ENCODE data around the gene ZPLD1. TPM values are rescaled to one million over a fixed set of nuclear protein-coding genes. Genes with fewer than 3 reads are reported as not detected.

The ZPLD1 gene
- total RNA-seq, 1 experiment from 2014 or later = 0.15 TPM

DNA sequence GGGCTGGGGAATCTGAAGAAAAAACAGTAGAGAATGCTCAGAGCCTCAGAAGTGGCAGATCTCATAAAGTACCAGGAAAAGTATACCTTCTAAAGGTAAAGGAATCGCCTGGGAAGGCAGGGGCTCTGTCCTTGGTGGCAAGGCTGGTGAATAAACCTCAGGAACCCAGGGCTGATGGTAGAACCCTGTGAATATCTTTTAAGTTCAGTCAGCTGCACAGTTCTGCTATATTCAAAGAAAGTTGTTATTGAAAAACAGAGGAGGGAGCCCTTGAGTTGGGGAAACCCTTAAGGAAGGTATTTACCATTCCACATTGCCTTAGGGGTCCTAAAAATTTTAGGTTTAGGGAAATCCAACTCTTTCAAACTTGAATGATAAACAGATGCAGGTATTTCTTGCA lies 31.2 kb downstream of the ZPLD1 start:
- intact Hi-C loops (cut with micrococcal nuclease) = loop anchor here (1.0 to 5.0 kb wide), 4 partner anchors 63 to 659 kb away; no protein-coding TSS in a partner anchor
- TF ChIP-seq, protein P1, sequence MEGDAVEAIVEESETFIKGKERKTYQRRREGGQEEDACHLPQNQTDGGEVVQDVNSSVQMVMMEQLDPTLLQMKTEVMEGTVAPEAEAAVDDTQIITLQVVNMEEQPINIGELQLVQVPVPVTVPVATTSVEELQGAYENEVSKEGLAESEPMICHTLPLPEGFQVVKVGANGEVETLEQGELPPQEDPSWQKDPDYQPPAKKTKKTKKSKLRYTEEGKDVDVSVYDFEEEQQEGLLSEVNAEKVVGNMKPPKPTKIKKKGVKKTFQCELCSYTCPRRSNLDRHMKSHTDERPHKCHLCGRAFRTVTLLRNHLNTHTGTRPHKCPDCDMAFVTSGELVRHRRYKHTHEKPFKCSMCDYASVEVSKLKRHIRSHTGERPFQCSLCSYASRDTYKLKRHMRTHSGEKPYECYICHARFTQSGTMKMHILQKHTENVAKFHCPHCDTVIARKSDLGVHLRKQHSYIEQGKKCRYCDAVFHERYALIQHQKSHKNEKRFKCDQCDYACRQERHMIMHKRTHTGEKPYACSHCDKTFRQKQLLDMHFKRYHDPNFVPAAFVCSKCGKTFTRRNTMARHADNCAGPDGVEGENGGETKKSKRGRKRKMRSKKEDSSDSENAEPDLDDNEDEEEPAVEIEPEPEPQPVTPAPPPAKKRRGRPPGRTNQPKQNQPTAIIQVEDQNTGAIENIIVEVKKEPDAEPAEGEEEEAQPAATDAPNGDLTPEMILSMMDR (conservative IDR thresholded peaks at IDR 0.05; ENCODE audit: low read depth, low read length) = peak; percentile 66
- TF ChIP-seq EZH2phosphoT487 (IDR thresholded peaks at IDR 0.05; ENCODE audit: borderline replicate concordance, low read length) = no peak
- CTCF ChIA-PET = interaction anchor here (1.0 to 1.8 kb wide), 2 partner anchors 71 to 237 kb away, joined by 3 to 5 read pairs; no protein-coding TSS in a partner anchor

DNA sequence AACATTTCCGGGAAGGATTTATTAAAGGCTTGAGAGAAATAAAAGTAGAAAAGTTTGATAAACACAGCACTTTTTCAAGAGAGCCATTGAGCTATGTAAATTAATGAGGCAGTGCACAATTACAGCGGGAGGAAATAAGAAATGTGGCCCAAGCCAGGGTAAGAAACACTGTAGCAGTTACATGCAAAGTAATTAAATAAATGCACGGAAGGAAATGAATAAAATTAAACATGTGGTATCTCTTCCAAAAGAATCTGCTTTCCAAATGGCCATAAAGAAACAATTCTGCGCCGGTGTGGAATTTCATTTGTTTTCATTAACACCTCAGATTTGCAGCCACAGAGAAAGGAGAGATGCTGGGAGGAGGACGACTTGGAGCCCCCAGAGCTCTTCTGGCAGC lies 35.3 kb downstream of the ZPLD1 start:
- no peaks in the 10 kb centered on the region for H3K79me2 ChIP-seq (ENCODE audit: low read length)
- H2AFZ ChIP-seq (ENCODE audit: low read length) = no peak overlapping the region
- no peaks in the 10 kb centered on the region for H3K9me2 ChIP-seq (replicated peaks; ENCODE audit: low read length)
- H3K27me3 ChIP-seq (ENCODE audit: low read length) = no peaks in the 10 kb centered on the region
- ChIA-PET CTCF (interaction anchor here (0.9 kb wide), 1 partner anchor 66 kb away, joined by 3 read pairs; no protein-coding TSS in a partner anchor), POLR2A (ENCODE audit: unreplicated experiment) (no interaction called here)
- H3K9ac ChIP-seq (ENCODE audit: low read length) = no peak overlapping the region
- H3K4me1 ChIP-seq (ENCODE audit: insufficient read depth, low read length) = no peaks in the 10 kb centered on the region
- H3K9me3 ChIP-seq (ENCODE audit: low read length) = no peaks in the 10 kb centered on the region
- no peaks in the 10 kb centered on the region for H3F3A ChIP-seq (ENCODE audit: low read length, unreplicated experiment)
- H3K4me3 ChIP-seq (ENCODE audit: low read length) = no peak overlapping the region
- DNase-seq (no peak), ATAC-seq (no peak)
- no TSS peak for BruUV-seq (replicated peaks)
- H4K20me1 ChIP-seq (ENCODE audit: low read length) = no peaks in the 10 kb centered on the region
- intact Hi-C loops (cut with micrococcal nuclease) = no loop called here
- no peaks in the 10 kb centered on the region for H3K36me3 ChIP-seq (ENCODE audit: low read depth, low read length)
- H3K4me2 ChIP-seq (ENCODE audit: low read length) = no peak overlapping the region
- H3K27ac ChIP-seq (ENCODE audit: low read length) = no peak overlapping the region
- TF ChIP-seq EZH2phosphoT487 (IDR thresholded peaks at IDR 0.05; ENCODE audit: borderline replicate concordance, low read length) (no peak), EZH2 (IDR thresholded peaks at IDR 0.05; ENCODE audit: low read length, unreplicated experiment) (no peak)
- TF ChIP-seq, protein P1 (conservative IDR thresholded peaks at IDR 0.05; ENCODE audit: low read depth, low read length) = no peak

More for the DNA sequence above, 31.2 kb downstream of the ZPLD1 start:
- no peaks in the 10 kb centered on the region for H3K79me2 ChIP-seq (ENCODE audit: low read length)
- H3K4me3 ChIP-seq (ENCODE audit: low read length) = no peak overlapping the region
- H3K9me2 ChIP-seq (replicated peaks; ENCODE audit: low read length) = no peaks in the 10 kb centered on the region
- no peaks in the 10 kb centered on the region for H4K20me1 ChIP-seq (ENCODE audit: low read length)
- no TSS peak for BruUV-seq (replicated peaks)
- H3K27ac ChIP-seq (ENCODE audit: low read length) = no peak overlapping the region
- DNase-seq (peak; percentile 51), ATAC-seq (peak; percentile 90)
- no peaks in the 10 kb centered on the region for H3K27me3 ChIP-seq (ENCODE audit: low read length)
- no peaks in the 10 kb centered on the region for H3K9me3 ChIP-seq (ENCODE audit: low read length)
- POLR2A ChIA-PET (ENCODE audit: unreplicated experiment) = no interaction called here
- H2AFZ ChIP-seq (ENCODE audit: low read length) = 0 out of 2 replicates have a peak overlapping the region, but pooled peaks have one; percentile 6
- H3F3A ChIP-seq (ENCODE audit: low read length, unreplicated experiment) = no peaks in the 10 kb centered on the region
- H3K4me2 ChIP-seq (ENCODE audit: low read length) = no peak overlapping the region
- no peak overlapping the region for H3K9ac ChIP-seq (ENCODE audit: low read length)
- no peaks in the 10 kb centered on the region for H3K36me3 ChIP-seq (ENCODE audit: low read depth, low read length)
- H3K4me1 ChIP-seq (ENCODE audit: insufficient read depth, low read length) = peaks cover 6% of the 10 kb centered on the region

DNA sequence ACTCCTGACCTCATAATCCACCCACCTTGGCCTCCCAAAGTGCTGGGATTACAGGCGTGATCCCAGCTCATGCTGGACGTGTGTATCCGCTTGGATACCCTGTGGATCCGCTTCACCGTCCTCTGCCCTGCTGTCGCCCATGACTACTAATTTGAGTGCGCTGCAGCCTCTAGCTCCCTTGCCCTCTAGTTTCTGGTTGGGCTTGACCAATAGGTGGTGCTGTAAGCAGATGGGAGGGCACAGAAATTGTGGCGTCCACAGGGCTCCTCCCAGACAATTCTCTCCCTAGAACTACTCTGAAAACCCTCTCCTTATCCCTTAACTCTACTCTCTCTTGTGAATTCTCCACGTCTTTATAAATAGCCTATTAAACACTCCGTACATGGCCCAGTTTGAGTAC lies 36.2 kb downstream of the ZPLD1 start:
- H3F3A ChIP-seq (ENCODE audit: low read length, unreplicated experiment) = no peaks in the 10 kb centered on the region
- ATAC-seq (no peak; the same call in 1 of the 2 replicates), DNase-seq (peak; percentile 23)
- no peak overlapping the region for H3K4me2 ChIP-seq (ENCODE audit: low read length)
- no peaks in the 10 kb centered on the region for H3K79me2 ChIP-seq (ENCODE audit: low read length)
- H3K27ac ChIP-seq (ENCODE audit: low read length) = no peak overlapping the region
- H3K4me1 ChIP-seq (ENCODE audit: insufficient read depth, low read length) = no peaks in the 10 kb centered on the region
- no peaks in the 10 kb centered on the region for H4K20me1 ChIP-seq (ENCODE audit: low read length)
- H3K9me2 ChIP-seq (replicated peaks; ENCODE audit: low read length) = no peaks in the 10 kb centered on the region
- H3K36me3 ChIP-seq (ENCODE audit: low read depth, low read length) = no peaks in the 10 kb centered on the region
- H3K9me3 ChIP-seq (ENCODE audit: low read length) = no peaks in the 10 kb centered on the region
- TF ChIP-seq, protein P1 (conservative IDR thresholded peaks at IDR 0.05; ENCODE audit: low read depth, low read length) = peak; percentile 50
- no peak for TF ChIP-seq EZH2 (IDR thresholded peaks at IDR 0.05; ENCODE audit: low read length, unreplicated experiment)
- TF ChIP-seq EZH2phosphoT487 (IDR thresholded peaks at IDR 0.05; ENCODE audit: borderline replicate concordance, low read length) = no peak
- H3K9ac ChIP-seq (ENCODE audit: low read length) = no peak overlapping the region
- intact Hi-C loops (cut with micrococcal nuclease) = no loop called here
- no peak overlapping the region for H3K4me3 ChIP-seq (ENCODE audit: low read length)
- no TSS peak for BruUV-seq (replicated peaks)
- POLR2A ChIA-PET (ENCODE audit: unreplicated experiment) = no interaction called here
- H3K27me3 ChIP-seq (ENCODE audit: low read length) = no peaks in the 10 kb centered on the region
- CTCF ChIA-PET = interaction anchor here (1.0 kb wide), 1 partner anchor 66 kb away, joined by 3 read pairs; no protein-coding TSS in a partner anchor
- no peak overlapping the region for H2AFZ ChIP-seq (ENCODE audit: low read length)
